GM12801 (cell line): Measurements from ENCODE around the gene CLSTN2.

ENCODE experiments used
- CTCF ChIP-seq: IDR thresholded peaks from one replicate; pipeline ENCODE4 v1.5.1; 2011; ENCODE audit warnings: control low read depth; ENCODE audit not compliant: insufficient read length; ENCODE audit errors: extremely low read depth

The CLSTN2 gene

DNA sequence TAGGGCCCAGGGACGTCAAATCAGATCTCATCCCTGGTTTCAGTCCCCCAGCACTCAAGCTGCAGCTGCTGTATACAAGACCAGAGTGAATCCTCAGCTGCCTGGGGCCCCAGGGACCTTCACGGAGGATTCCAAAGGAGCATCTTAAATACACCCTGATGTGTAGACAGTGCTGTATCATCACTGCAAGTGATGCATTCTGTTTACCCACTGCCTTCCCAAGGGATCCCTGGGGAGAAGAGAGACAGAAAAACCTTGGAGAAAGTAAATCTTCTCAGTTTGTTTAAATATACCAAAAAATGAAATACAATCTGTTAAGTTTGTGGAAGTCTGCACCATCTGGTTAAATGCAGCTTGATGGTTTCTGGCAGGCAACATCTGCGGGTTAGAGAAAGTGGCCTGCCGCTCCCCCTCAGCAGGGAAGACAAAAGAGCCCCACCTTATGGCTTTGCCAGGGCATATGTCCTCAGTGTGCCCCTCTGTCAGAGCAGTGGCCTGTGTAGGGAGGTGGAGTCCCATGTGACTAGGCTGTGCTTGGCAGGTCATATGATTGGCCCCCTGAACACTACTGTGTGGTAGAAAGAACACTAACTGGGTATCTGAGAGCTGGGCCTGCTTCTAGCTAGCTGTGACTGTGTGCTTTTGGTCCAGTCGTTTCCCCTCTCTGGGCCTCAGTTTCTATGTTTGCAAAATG, 520.7 kb downstream of the CLSTN2 start:
- no peak for TF ChIP-seq CTCF

DNA sequence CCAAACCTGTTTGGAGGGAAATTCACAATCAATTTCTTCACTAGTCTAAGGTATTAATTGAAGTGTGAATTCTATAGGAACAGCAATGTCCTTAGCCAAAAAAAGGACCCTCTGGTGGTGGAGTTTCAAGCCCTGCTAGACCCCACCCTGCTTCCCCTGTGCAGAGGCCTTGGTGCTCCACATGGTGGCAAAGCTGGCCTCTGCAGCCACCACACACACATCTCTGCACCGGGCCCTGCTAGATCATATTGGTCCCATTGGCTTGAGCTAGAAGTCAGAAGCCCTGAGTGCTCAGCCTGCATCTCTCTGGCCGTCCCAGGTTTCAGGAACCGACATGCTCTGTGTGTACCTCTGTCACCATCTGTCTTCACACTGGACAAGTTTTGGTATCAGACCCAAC, 522.0 kb downstream of the CLSTN2 start:
- TF ChIP-seq CTCF, result no peak

DNA sequence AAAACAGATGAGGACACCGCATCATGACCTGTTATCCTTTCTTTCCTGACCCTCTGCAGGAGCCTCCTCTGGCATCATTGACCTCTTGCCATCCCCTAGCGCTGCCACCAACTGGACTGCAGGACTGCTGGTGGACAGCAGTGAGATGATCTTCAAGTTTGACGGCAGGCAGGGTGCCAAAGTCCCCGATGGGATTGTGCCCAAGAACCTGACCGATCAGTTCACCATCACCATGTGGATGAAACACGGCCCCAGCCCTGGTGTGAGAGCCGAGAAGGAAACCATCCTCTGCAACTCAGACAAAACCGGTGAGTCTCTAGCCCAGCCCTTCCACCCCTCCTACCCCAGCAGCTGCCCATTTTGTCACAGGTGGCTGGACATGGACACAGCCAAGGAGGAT, 524.5 kb downstream of the CLSTN2 start:
- no peak for TF ChIP-seq CTCF

DNA sequence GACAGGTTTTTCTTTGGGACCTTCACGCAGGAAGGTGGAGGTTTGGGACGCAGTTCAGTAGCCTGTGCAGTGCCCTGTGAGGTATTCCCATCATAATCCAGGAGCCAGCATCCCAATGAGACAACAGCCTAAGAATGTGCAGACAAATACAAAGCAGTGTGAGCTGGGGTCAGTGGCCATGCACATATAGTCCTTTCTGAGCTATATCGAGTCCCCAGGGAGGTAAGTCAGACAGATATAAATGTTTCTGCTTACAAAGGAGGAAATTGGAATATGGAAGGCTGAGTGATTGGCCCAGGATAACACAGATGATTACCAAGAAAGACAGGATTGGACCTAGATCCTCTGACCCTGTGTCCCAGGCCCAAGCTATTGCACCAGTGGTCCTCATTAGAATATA, 526.3 kb downstream of the CLSTN2 start:
- TF ChIP-seq CTCF, result no peak

- TF ChIP-seq CTCF, result no peak
Measured at GRCh38 chr3:140463355-140463754, 528.4 kb downstream of the CLSTN2 start.

DNA sequence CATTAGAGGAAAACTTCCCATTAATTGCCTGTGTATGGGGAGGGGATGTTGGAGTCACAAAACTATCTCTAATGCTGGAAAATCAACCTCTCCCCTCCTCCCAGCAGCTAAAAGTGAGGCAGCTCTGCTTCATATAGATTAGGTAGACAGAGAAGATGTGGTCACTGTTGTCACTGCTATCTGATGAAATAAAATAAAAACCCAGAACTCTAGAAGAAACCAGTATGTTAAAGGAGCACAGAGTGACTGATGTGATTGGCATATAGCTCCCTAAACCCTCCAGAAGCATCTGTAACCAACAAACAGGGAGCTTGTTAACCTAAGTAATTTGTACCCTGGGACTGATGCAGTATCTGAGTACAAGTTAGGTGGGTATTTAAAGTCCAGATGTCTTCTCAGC, 531.0 kb downstream of the CLSTN2 start:
- TF ChIP-seq CTCF, result no peak

GRCh38 chr3:140466535-140466934, 531.5 kb downstream of the CLSTN2 start:
- TF ChIP-seq CTCF, result no peak
